ENCODE results near the gene UCKL1.

- TF ChIP-seq, protein P1, sequence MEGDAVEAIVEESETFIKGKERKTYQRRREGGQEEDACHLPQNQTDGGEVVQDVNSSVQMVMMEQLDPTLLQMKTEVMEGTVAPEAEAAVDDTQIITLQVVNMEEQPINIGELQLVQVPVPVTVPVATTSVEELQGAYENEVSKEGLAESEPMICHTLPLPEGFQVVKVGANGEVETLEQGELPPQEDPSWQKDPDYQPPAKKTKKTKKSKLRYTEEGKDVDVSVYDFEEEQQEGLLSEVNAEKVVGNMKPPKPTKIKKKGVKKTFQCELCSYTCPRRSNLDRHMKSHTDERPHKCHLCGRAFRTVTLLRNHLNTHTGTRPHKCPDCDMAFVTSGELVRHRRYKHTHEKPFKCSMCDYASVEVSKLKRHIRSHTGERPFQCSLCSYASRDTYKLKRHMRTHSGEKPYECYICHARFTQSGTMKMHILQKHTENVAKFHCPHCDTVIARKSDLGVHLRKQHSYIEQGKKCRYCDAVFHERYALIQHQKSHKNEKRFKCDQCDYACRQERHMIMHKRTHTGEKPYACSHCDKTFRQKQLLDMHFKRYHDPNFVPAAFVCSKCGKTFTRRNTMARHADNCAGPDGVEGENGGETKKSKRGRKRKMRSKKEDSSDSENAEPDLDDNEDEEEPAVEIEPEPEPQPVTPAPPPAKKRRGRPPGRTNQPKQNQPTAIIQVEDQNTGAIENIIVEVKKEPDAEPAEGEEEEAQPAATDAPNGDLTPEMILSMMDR (IDR thresholded peaks at IDR 0.05; ENCODE audit: low read depth, low read length) = no peak
- TF ChIP-seq POLR2A (IDR thresholded peaks at IDR 0.05; ENCODE audit: extremely low read depth, insufficient read length) (no peak), MAX (IDR thresholded peaks at IDR 0.05; ENCODE audit: low read depth, low read length) (no peak), MYC (IDR thresholded peaks at IDR 0.05; ENCODE audit: low read depth, low read length) (no peak)
These were observed 57.2 kb downstream of the UCKL1 start for GRCh38 chr20:63898882-63899558.

Measured in NB4 (cell line).